DND-41 (cell line): Measurements from ENCODE around the gene TSHZ3.
A peak's percentile ranks its signal among the peaks of the same experiment; 100 is the strongest.

Source experiments
- ATAC-seq: fragments of 200-7000 bp; cut with Tn5 transposase; 3 replicates; pipeline ENCODE4 v1.9.1; 2021; ENCODE audit warnings: low read depth; ENCODE audit not compliant: insufficient read depth
- DNase-seq: peaks from one replicate; pipeline ENCODE4 v3.0.0-alpha.2; 2020
- H2AFZ ChIP-seq: 2 replicates; pipeline ENCODE4 v1.6.0; 2012; ENCODE audit warnings: low read depth, low read length
- H3K27ac ChIP-seq: 2 replicates; pipeline ENCODE4 v1.5.1; 2012; ENCODE audit warnings: low read length, inconsistent platforms
- H3K27me3 ChIP-seq: fragments of 200-600 bp; sonication (generic); 2 replicates; pipeline ENCODE4 v1.6.0; 2012; ENCODE audit warnings: low read length, mild to moderate bottlenecking, inconsistent platforms; ENCODE audit not compliant: insufficient read depth, poor library complexity
- H3K36me3 ChIP-seq: 2 replicates; pipeline ENCODE4 v1.5.1; 2012; ENCODE audit warnings: low read length, inconsistent platforms; ENCODE audit not compliant: insufficient read depth
- H3K4me1 ChIP-seq: 2 replicates; pipeline ENCODE4 v1.5.1; 2012; ENCODE audit warnings: mild to moderate bottlenecking, low read length; ENCODE audit not compliant: insufficient read depth
- H3K4me2 ChIP-seq: 2 replicates; pipeline ENCODE4 v1.6.0; 2012; ENCODE audit warnings: mild to moderate bottlenecking, moderate library complexity, low read length, inconsistent platforms; ENCODE audit not compliant: insufficient read depth
- H3K4me3 ChIP-seq, 2 experiments: fragments of 200-600 bp in 1 of 2; shearing (Covaris generic) in 1 of 2; 2 replicates each; pipeline ENCODE4 v1.5.1; 2012 to 2016; ENCODE audit warnings: inconsistent platforms in 2 of 2, low read length in 2 of 2, mild to moderate bottlenecking in 2 of 2, low read depth in 1 of 2, moderate library complexity in 1 of 2
- H3K79me2 ChIP-seq: 2 replicates; pipeline ENCODE4 v1.6.0; 2012; ENCODE audit warnings: low read length, inconsistent platforms; ENCODE audit not compliant: insufficient read depth
- H3K9ac ChIP-seq: 2 replicates; pipeline ENCODE4 v1.6.0; 2012; ENCODE audit warnings: low read depth, mild to moderate bottlenecking, inconsistent platforms, low read length, moderate library complexity
- H3K9me3 ChIP-seq: 2 replicates; pipeline ENCODE4 v1.5.1; 2012; ENCODE audit warnings: low read length, moderate library complexity, mild to moderate bottlenecking, inconsistent platforms; ENCODE audit not compliant: insufficient read depth, severe bottlenecking
- H4K20me1 ChIP-seq: 2 replicates; pipeline ENCODE4 v1.6.0; 2012; ENCODE audit warnings: low read length; ENCODE audit not compliant: insufficient read depth
- CTCF ChIP-seq: IDR thresholded peaks from 2 replicates; pipeline ENCODE4 v1.5.1; 2012; ENCODE audit warnings: borderline replicate concordance, low read length, moderate library complexity, mild to moderate bottlenecking; ENCODE audit not compliant: poor library complexity, severe bottlenecking; ENCODE audit errors: extremely low read depth
- EZH2 ChIP-seq: IDR thresholded peaks from 3 replicates; pipeline ENCODE4 v1.6.1; 2012; ENCODE audit warnings: borderline replicate concordance, low read depth, mild to moderate bottlenecking, moderate library complexity, low read length, inconsistent platforms; ENCODE audit not compliant: severe bottlenecking

Gene TSHZ3

GRCh38 chr19:31356587-31357314 is 7.5 kb upstream of the TSHZ3 start:
- H3K9me3 ChIP-seq: no peaks in the 10 kb centered on the region
- no peak for DNase-seq
- H3K27ac ChIP-seq: no peak overlapping the region
- H3K79me2 ChIP-seq: no peaks in the 10 kb centered on the region
- no peaks in the 10 kb centered on the region for H3K4me1 ChIP-seq
- peaks cover 6% of the 10 kb centered on the region; the same call in 1 of the 2 replicates for H4K20me1 ChIP-seq
- ATAC-seq: no peak
- TF ChIP-seq CTCF (peak; percentile 20), EZH2 (no peak)
- H3K4me2 ChIP-seq: no peak overlapping the region
- no peak overlapping the region for H3K9ac ChIP-seq
- no peaks in the 10 kb centered on the region for H3K36me3 ChIP-seq
- no peak overlapping the region for H2AFZ ChIP-seq
- no peak overlapping the region for H3K4me3 ChIP-seq
- peaks cover 7% of the 10 kb centered on the region for H3K27me3 ChIP-seq

- H3K27me3 ChIP-seq: peaks cover 7% of the 10 kb centered on the region
- no peak overlapping the region for H3K4me3 ChIP-seq
- H3K9ac ChIP-seq: no peak overlapping the region
- peaks cover 4% of the 10 kb centered on the region; the same call in 1 of the 2 replicates for H3K4me1 ChIP-seq
- no peak for DNase-seq
- no peak overlapping the region for H3K27ac ChIP-seq
- H3K79me2 ChIP-seq: no peaks in the 10 kb centered on the region
- H4K20me1 ChIP-seq: peaks cover 6% of the 10 kb centered on the region; the same call in 1 of the 2 replicates
- no peak for ATAC-seq
- TF ChIP-seq CTCF (no peak), EZH2 (no peak)
- no peak overlapping the region for H3K4me2 ChIP-seq
- H2AFZ ChIP-seq: no peak overlapping the region
- no peaks in the 10 kb centered on the region for H3K36me3 ChIP-seq
- no peaks in the 10 kb centered on the region for H3K9me3 ChIP-seq
These were observed 6.5 kb upstream of the TSHZ3 start for GRCh38 chr19:31355665-31356289.

GRCh38 chr19:31354799-31355664 is 5.8 kb upstream of the TSHZ3 start:
- Histone ChIP-seq H3K27me3 (peaks cover 7% of the 10 kb centered on the region), H3K4me2 (no peak overlapping the region), H2AFZ (no peak overlapping the region), H3K9ac (no peak overlapping the region), H3K27ac (no peak overlapping the region), H3K4me3 (no peak overlapping the region), H3K36me3 (no peaks in the 10 kb centered on the region), H3K9me3 (no peaks in the 10 kb centered on the region), H4K20me1 (peaks cover 6% of the 10 kb centered on the region; the same call in 1 of the 2 replicates), H3K4me1 (peaks cover 4% of the 10 kb centered on the region; the same call in 1 of the 2 replicates), H3K79me2 (no peaks in the 10 kb centered on the region)
- ATAC-seq: no peak
- no peak for TF ChIP-seq CTCF
- TF ChIP-seq EZH2: no peak
- DNase-seq: no peak
